K562 (cell line): ENCODE data around the gene MBD3. TPM values are rescaled to one million over a fixed set of nuclear protein-coding genes. Genes with fewer than 3 reads are reported as not detected.

ENCODE experiments used
- ARNT ChIP-seq, 2 experiments: fragments of 450-650 bp; IDR thresholded peaks; 2 replicates each; pipeline ENCODE4 v1.6.1; 2016; ENCODE audit warnings: mild to moderate bottlenecking in 1 of 2
- E2F3 ChIP-seq: fragments of 250-450 bp; sonication (Bioruptor Pico); IDR thresholded peaks from 2 replicates; pipeline ENCODE4 v1.4.0; 2020; ENCODE audit warnings: mild to moderate bottlenecking
- EGR1 ChIP-seq: fragments of 450-650 bp; conservative IDR thresholded peaks from 2 replicates; pipeline ENCODE4 v1.6.1; 2017; ENCODE audit warnings: mild to moderate bottlenecking
- EP400 ChIP-seq: fragments of 450-650 bp; IDR thresholded peaks from 2 replicates; pipeline ENCODE4 v1.6.1; 2017; ENCODE audit warnings: antibody characterized with exemption, mild to moderate bottlenecking, moderate library complexity
- ESRRB ChIP-seq: fragments of 250-450 bp; sonication (Bioruptor Pico); IDR thresholded peaks from 2 replicates; pipeline ENCODE4 v1.5.0; 2020; ENCODE audit warnings: mild to moderate bottlenecking, moderate library complexity, borderline replicate concordance
- FIP1L1 ChIP-seq: fragments of 200-400 bp; formaldehyde crosslinking; IDR thresholded peaks from 2 replicates; pipeline ENCODE4 v1.6.1; 2018; ENCODE audit warnings: mild to moderate bottlenecking, low read depth, low read length; ENCODE audit not compliant: poor library complexity, severe bottlenecking
- JUN ChIP-seq, 2 experiments: sonication (generic) in 1 of 2; formaldehyde crosslinking in 1 of 2; IDR thresholded peaks; 2 replicates each; pipeline versions ENCODE4 v1.6.1 to v1.8.0; 2012 to 2022; ENCODE audit warnings: borderline replicate concordance in 2 of 2, mild to moderate bottlenecking in 2 of 2, improper control_type of control experiment in 1 of 2, low read depth in 1 of 2, low read length in 1 of 2, missing genetic modification reagents in 1 of 2
- JUND ChIP-seq, 2 experiments: IDR thresholded peaks; 2 replicates in 1 of 2; 3 replicates in 1 of 2; pipeline ENCODE4 v1.6.1; 2011; ENCODE audit warnings: borderline replicate concordance in 2 of 2, low read depth in 2 of 2, low read length in 2 of 2, improper control_type of control experiment in 1 of 2, missing biosample characterization in 1 of 2, missing genetic modification characterization in 1 of 2, missing genetic modification reagents in 1 of 2
- KAT2B ChIP-seq: IDR thresholded peaks from one replicate; pipeline ENCODE4 v1.6.1; 2012; ENCODE audit warnings: low read depth, mild to moderate bottlenecking, control low read depth, inconsistent platforms, low read length, moderate library complexity
- KLF13 ChIP-seq: fragments of 450-650 bp; IDR thresholded peaks from 2 replicates; pipeline ENCODE4 v1.6.1; 2016; ENCODE audit warnings: missing genetic modification characterization, low read depth, mild to moderate bottlenecking, missing compliant biosample characterization, moderate library complexity, borderline replicate concordance
- MAZ ChIP-seq, 2 experiments: fragments of 450-650 bp in 1 of 2; sonication (generic) in 1 of 2; formaldehyde crosslinking; IDR thresholded peaks in 1 of 2; conservative IDR thresholded peaks in 1 of 2; 2 replicates each; pipeline versions ENCODE4 v1.4.0 to v1.5.0; 2020; ENCODE audit warnings: mild to moderate bottlenecking in 1 of 2, missing genetic modification reagents in 1 of 2
- MBD2 ChIP-seq: sonication (generic); IDR thresholded peaks from 2 replicates; pipeline ENCODE4 v1.6.1; 2016; ENCODE audit warnings: low read depth, borderline replicate concordance
- MITF ChIP-seq: IDR thresholded peaks from 2 replicates; pipeline ENCODE4 v1.6.1; 2014; ENCODE audit warnings: antibody characterized with exemption
- NFE2 ChIP-seq: IDR thresholded peaks from 2 replicates; pipeline ENCODE4 v1.6.1; 2014; ENCODE audit warnings: antibody characterized with exemption, low read depth
- SRF ChIP-seq, 2 experiments: fragments of 250-450, 450-650 bp in 1 of 2; sonication (Bioruptor Pico) in 1 of 2; sonication (generic) in 1 of 2; formaldehyde crosslinking; IDR thresholded peaks; 2 replicates each; pipeline versions ENCODE4 v1.5.0 to v1.5.1; 2020 to 2022; ENCODE audit warnings: mild to moderate bottlenecking in 1 of 2, missing genetic modification reagents in 1 of 2
- TFAP4 ChIP-seq: sonication (generic); formaldehyde crosslinking; IDR thresholded peaks from 2 replicates; pipeline ENCODE4 v1.8.0; 2022; ENCODE audit warnings: missing genetic modification reagents, mild to moderate bottlenecking, moderate library complexity, borderline replicate concordance
- THRAP3 ChIP-seq: fragments of 450-650 bp; IDR thresholded peaks from 2 replicates; pipeline ENCODE4 v1.6.1; 2016; ENCODE audit warnings: mild to moderate bottlenecking, inconsistent platforms, borderline replicate concordance
- ZBTB5 ChIP-seq: fragments of 450-650 bp; IDR thresholded peaks from 2 replicates; pipeline ENCODE4 v1.6.1; 2017; ENCODE audit warnings: antibody characterized with exemption
- ZNF133 ChIP-seq: fragments of 250-450 bp; sonication (Bioruptor Pico); IDR thresholded peaks from 2 replicates; pipeline ENCODE4 v1.4.0; 2020; ENCODE audit warnings: mild to moderate bottlenecking
- ZNF197 ChIP-seq: fragments of 200-800 bp; sonication (Bioruptor generic); IDR thresholded peaks from 2 replicates; pipeline ENCODE4 v1.6.1; 2016; ENCODE audit warnings: low read depth, missing genetic modification characterization, missing compliant biosample characterization
- ZNF561 ChIP-seq: fragments of 450-650 bp; formaldehyde crosslinking; conservative IDR thresholded peaks from 2 replicates; pipeline ENCODE4 v1.4.0; 2020; ENCODE audit warnings: mild to moderate bottlenecking, moderate library complexity
- ZNF778 ChIP-seq: fragments of 450-650 bp; formaldehyde crosslinking; IDR thresholded peaks from 2 replicates; pipeline ENCODE4 v1.4.0; 2020; ENCODE audit warnings: mild to moderate bottlenecking, moderate library complexity
- polyA plus RNA-seq, 8 experiments: library from polyadenylated mRNA; depleted of rRNA in 4 of 8; stranded (reverse) in 5 of 8; unstranded in 3 of 8; fragments of >200 nt; fragmentation: Nextera tagmentation in 2 of 8; fragmentation: Illumina TruSeq in 1 of 8; extraction: Ambion mirVana in 2 of 8; extraction: Trizol in 1 of 8; gene quantifications; 2 replicates each; pipeline versions ENCODE4 v1.2.1 to v1.2.3, GENCODE V29; 2011 to 2014; ENCODE audit warnings: inconsistent platforms in 1 of 8, missing spikeins in 1 of 8
- total RNA-seq, 7 experiments: library from RNA; depleted of rRNA in 6 of 7; stranded (reverse); fragments of >200 nt in 6 of 7; fragmentation: Illumina TruSeq in 2 of 7; extraction: Trizol in 2 of 7; gene quantifications; 2 replicates each; pipeline versions ENCODE4 v1.2.1 to v1.2.3, GENCODE V29; 2011 to 2021; ENCODE audit warnings: low replicate concordance in 1 of 7

Gene MBD3
- total and polyA plus RNA-seq, 9 of the 15 experiments (the other 6 are each of a cell fraction or from before 2014, with no cell fraction given): 0.24 to 137 (median 30.9) TPM

- TF ChIP-seq MBD2: no peak
- TF ChIP-seq ZNF197 (CRISPR knock-in tag): no peak
- no peak for TF ChIP-seq TFAP4
- TF ChIP-seq ZNF133: no peak
- TF ChIP-seq ARNT (IDR thresholded peaks at IDR 0.05): no peak
- no peak for TF ChIP-seq EGR1
- peak in 1 of 2 experiments; percentile 37; a peak in 1 of 4 replicates for TF ChIP-seq MAZ (CRISPR knock-in tag; conservative IDR thresholded peaks at IDR 0.05 in 1 of 2, IDR thresholded peaks at IDR 0.05 in 1 of 2)
- TF ChIP-seq JUND (IDR thresholded peaks at IDR 0.05; ENCODE audit: borderline replicate concordance, low read depth, low read length): no peak
- no peak for TF ChIP-seq JUND (tag; IDR thresholded peaks at IDR 0.05; ENCODE audit: borderline replicate concordance, low read depth, low read length)
- TF ChIP-seq ESRRB (CRISPR knock-in tag): no peak
- TF ChIP-seq SRF (CRISPR knock-in tag; IDR thresholded peaks at IDR 0.05): no peak
- no peak for TF ChIP-seq KLF13 (tag)
- no peak for TF ChIP-seq FIP1L1
- no peak for TF ChIP-seq ZBTB5
- no peak for TF ChIP-seq JUN (IDR thresholded peaks at IDR 0.05; ENCODE audit: borderline replicate concordance, low read depth, low read length)
- no peak for TF ChIP-seq JUN (CRISPR knock-in tag; IDR thresholded peaks at IDR 0.05; ENCODE audit: borderline replicate concordance)
- TF ChIP-seq NFE2: no peak
- no peak for TF ChIP-seq E2F3 (CRISPR knock-in tag)
- no peak for TF ChIP-seq ZNF561 (CRISPR knock-in tag)
- TF ChIP-seq EP400: no peak
- TF ChIP-seq KAT2B: no peak
- TF ChIP-seq MITF: no peak
- no peak for TF ChIP-seq THRAP3
- no peak for TF ChIP-seq ZNF778 (CRISPR knock-in tag)
These were observed 25.4 kb downstream of the MBD3 start (continued) for GRCh38 chr19:1567116-1567847.
